Loucy (cell line): ENCODE data around the gene GAS2L2.

Source experiments
- H2AFZ ChIP-seq: fragments of 200-600 bp; sonication (generic); 2 replicates; pipeline ENCODE4 v1.6.0; 2016; ENCODE audit warnings: antibody characterized with exemption, mild to moderate bottlenecking, low read length, moderate library complexity
- H3F3A ChIP-seq: fragments of 200-600 bp; 2 replicates; pipeline ENCODE4 v1.6.0; 2016; ENCODE audit warnings: antibody characterized with exemption, low read depth, mild to moderate bottlenecking
- H3K27me3 ChIP-seq: fragments of 200-600 bp; sonication (generic); 2 replicates; pipeline ENCODE4 v1.6.1; 2014; ENCODE audit warnings: low read length, mild to moderate bottlenecking; ENCODE audit not compliant: insufficient read depth, poor library complexity, severe bottlenecking
- H3K36me3 ChIP-seq: fragments of 200-600 bp; sonication (generic); 2 replicates; pipeline ENCODE4 v1.6.1; 2016; ENCODE audit warnings: low read length; ENCODE audit not compliant: insufficient read depth
- H3K4me1 ChIP-seq: fragments of 200-600 bp; sonication (generic); 2 replicates; pipeline ENCODE4 v1.5.1; 2014; ENCODE audit warnings: low read length, mild to moderate bottlenecking; ENCODE audit not compliant: insufficient read depth, poor library complexity, severe bottlenecking
- H3K4me2 ChIP-seq: fragments of 200-600 bp; sonication (generic); 2 replicates; pipeline ENCODE4 v1.6.0; 2014; ENCODE audit warnings: antibody characterized with exemption, low read length, low read depth, mild to moderate bottlenecking; ENCODE audit not compliant: poor library complexity, severe bottlenecking
- H3K4me3 ChIP-seq: fragments of 200-600 bp; sonication (generic); 2 replicates; pipeline ENCODE4 v1.5.1; 2014; ENCODE audit warnings: low read length, mild to moderate bottlenecking, mixed read lengths; ENCODE audit not compliant: poor library complexity, severe bottlenecking
- H3K79me2 ChIP-seq: fragments of 200-600 bp; sonication (generic); 2 replicates; pipeline ENCODE4 v1.6.1; 2014; ENCODE audit warnings: low read length; ENCODE audit not compliant: insufficient read depth
- H3K9ac ChIP-seq: fragments of 200-600 bp; sonication (generic); 2 replicates; pipeline ENCODE4 v1.6.0; 2014; ENCODE audit warnings: mild to moderate bottlenecking, low read depth, low read length, moderate library complexity; ENCODE audit not compliant: poor library complexity, severe bottlenecking
- H3K9me2 ChIP-seq: fragments of 200-600 bp; sonication (generic); replicated peaks from 2 replicates; pipeline ENCODE4 v1.6.1; 2016; ENCODE audit warnings: low read depth, low read length, mixed read lengths
- H3K9me3 ChIP-seq: fragments of 200-600 bp; sonication (generic); 2 replicates; pipeline ENCODE4 v1.6.1; 2014; ENCODE audit warnings: mild to moderate bottlenecking, antibody characterized with exemption, low read length, low read depth; ENCODE audit not compliant: insufficient read depth
- H4K20me1 ChIP-seq: fragments of 200-600 bp; sonication (generic); 2 replicates; pipeline ENCODE4 v1.6.0; 2014; ENCODE audit warnings: antibody characterized with exemption, low read length, mild to moderate bottlenecking; ENCODE audit not compliant: insufficient read depth, poor library complexity, severe bottlenecking
- EZH2phosphoT487 ChIP-seq: fragments of 200-600 bp; IDR thresholded peaks from 2 replicates; pipeline ENCODE4 v1.6.1; 2018; ENCODE audit warnings: antibody characterized with exemption, mild to moderate bottlenecking, moderate library complexity, borderline replicate concordance
- TF ChIP-seq, protein P1 (sequence below): fragments of 200-600 bp; sonication (generic); conservative IDR thresholded peaks from 2 replicates; pipeline ENCODE4 v1.5.1; 2014; ENCODE audit warnings: mild to moderate bottlenecking, antibody characterized with exemption, low read length

Gene GAS2L2

GRCh38 chr17:35766489-35766877, 13.4 kb upstream of the GAS2L2 start:
- Histone ChIP-seq H4K20me1 (no peaks in the 10 kb centered on the region), H3K9me2 (no peaks in the 10 kb centered on the region), H3K27me3 (no peaks in the 10 kb centered on the region), H3K36me3 (no peaks in the 10 kb centered on the region), H2AFZ (no peak overlapping the region), H3K4me1 (peaks cover 6% of the 10 kb centered on the region), H3K9ac (no peak overlapping the region), H3F3A (no peaks in the 10 kb centered on the region), H3K4me2 (no peak overlapping the region), H3K79me2 (no peaks in the 10 kb centered on the region), H3K4me3 (no peak overlapping the region), H3K9me3 (no peaks in the 10 kb centered on the region)
- no peak for TF ChIP-seq EZH2phosphoT487
- TF ChIP-seq, protein P1, sequence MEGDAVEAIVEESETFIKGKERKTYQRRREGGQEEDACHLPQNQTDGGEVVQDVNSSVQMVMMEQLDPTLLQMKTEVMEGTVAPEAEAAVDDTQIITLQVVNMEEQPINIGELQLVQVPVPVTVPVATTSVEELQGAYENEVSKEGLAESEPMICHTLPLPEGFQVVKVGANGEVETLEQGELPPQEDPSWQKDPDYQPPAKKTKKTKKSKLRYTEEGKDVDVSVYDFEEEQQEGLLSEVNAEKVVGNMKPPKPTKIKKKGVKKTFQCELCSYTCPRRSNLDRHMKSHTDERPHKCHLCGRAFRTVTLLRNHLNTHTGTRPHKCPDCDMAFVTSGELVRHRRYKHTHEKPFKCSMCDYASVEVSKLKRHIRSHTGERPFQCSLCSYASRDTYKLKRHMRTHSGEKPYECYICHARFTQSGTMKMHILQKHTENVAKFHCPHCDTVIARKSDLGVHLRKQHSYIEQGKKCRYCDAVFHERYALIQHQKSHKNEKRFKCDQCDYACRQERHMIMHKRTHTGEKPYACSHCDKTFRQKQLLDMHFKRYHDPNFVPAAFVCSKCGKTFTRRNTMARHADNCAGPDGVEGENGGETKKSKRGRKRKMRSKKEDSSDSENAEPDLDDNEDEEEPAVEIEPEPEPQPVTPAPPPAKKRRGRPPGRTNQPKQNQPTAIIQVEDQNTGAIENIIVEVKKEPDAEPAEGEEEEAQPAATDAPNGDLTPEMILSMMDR = no peak

DNA sequence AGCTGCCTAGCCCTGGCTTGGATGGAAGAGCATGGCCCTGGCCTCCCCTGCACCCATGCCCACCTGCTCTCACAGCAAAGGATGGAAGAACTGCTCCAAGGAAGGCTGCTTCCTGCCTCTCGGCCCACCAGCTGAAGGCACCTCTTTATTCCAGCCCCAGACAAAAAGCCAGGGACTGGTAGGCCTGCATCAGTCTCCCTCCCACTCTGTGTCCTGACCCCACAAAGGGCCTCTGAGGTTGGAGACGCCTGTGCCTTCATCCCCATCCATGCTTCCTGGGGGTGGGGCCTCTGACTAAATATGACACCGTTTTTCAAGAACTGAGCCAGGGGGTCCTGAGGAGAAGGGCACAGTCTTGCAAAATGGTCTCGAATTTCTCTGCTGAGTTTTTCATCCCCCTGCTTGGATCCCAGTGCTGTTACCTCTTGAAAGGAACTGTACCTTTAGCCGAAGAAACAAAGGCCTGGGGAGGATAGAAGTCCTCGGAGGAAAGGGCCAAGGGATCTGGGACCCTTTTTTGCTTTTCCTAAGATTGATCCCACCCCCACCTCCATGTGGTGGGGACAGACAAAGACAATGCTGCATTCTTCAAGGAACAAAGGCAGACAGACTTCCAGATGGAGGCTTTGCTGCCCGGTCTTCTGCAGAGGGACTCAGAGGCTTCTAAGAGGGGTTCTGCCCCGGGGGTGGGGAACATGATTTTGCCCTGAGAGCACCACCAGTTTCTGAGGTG, 12.9 kb upstream of the GAS2L2 start:
- Histone ChIP-seq H3K9me3 (no peaks in the 10 kb centered on the region), H3K4me2 (peak overlapping the region; percentile 55), H3K36me3 (no peaks in the 10 kb centered on the region), H3K4me1 (peaks cover 6% of the 10 kb centered on the region), H3K27me3 (no peaks in the 10 kb centered on the region), H3K79me2 (no peaks in the 10 kb centered on the region), H3K4me3 (no peak overlapping the region), H2AFZ (no peak overlapping the region), H3K9me2 (no peaks in the 10 kb centered on the region), H4K20me1 (no peaks in the 10 kb centered on the region), H3F3A (no peaks in the 10 kb centered on the region), H3K9ac (no peak overlapping the region)
- no peak for TF ChIP-seq EZH2phosphoT487
- TF ChIP-seq, protein P1 = no peak

- Histone ChIP-seq H4K20me1 (no peaks in the 10 kb centered on the region), H3K4me1 (peaks cover 6% of the 10 kb centered on the region), H3K4me3 (peak overlapping the region; percentile 75), H2AFZ (no peak overlapping the region), H3K79me2 (no peaks in the 10 kb centered on the region), H3K27me3 (no peaks in the 10 kb centered on the region), H3K4me2 (peak overlapping the region; percentile 55), H3K9me3 (no peaks in the 10 kb centered on the region), H3K9me2 (no peaks in the 10 kb centered on the region), H3K9ac (peak overlapping the region; percentile 76), H3K36me3 (no peaks in the 10 kb centered on the region), H3F3A (no peaks in the 10 kb centered on the region)
- TF ChIP-seq, protein P1 = no peak
- TF ChIP-seq EZH2phosphoT487 = no peak
Measured at GRCh38 chr17:35765086-35765710, 12.2 kb upstream of the GAS2L2 start.
